Ramos (cell line): ENCODE data around the gene NEK6.

Experiments used
- in situ Hi-C: fragments of 300-500 bp; cut with MboI; formaldehyde crosslinking; loops from one replicate; pipeline ENCODE4 v1.14.3; 2022; ENCODE audit warnings: low sequenced_read_pairs; ENCODE audit not compliant: unreplicated experiment

NEK6 gene

GRCh38 chr9:124388275-124389048 lies 130.7 kb downstream of the NEK6 start:
- in situ Hi-C loops, result no loop called here

DNA sequence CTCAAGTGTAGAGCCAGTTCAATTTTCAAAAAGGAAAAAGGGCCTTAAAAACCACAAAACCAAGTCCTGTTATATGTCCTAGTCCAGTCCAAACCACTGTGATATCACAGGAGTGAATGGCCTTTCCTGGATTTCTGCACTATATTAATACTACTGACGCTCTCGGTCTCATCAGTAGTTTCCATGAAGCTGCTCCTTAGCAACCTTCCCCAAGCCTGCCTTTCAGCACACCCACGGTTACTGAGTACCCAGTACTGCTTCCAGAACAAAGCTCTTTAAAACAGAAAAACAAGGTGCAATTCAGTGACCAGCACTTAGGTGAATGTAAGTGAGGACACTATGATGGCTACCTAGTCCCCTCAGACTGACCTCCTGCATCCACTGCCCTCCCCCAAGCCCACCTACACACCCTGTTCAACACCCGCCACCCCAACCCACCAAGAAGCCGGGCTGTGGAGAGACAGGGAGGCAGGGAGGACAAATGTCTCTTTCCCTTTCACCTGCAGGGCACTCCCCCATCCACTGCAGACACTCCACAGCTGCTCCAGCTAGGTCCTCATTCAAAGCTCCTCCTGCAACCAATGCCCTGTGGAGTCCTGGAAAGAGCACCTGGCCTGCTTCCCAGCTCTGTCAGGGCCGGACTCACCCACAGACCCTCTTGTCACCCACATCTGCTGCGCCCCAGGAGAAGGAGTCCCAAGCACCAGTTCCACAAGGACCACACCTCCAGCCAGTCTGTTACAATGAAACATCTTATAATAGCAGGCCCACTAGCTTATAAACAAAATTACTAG lies 131.6 kb downstream of the NEK6 start:
- in situ Hi-C loops, result no loop called here

- in situ Hi-C loops, result no loop called here
Observed at GRCh38 chr9:124390794-124391658, 133.3 kb downstream of the NEK6 start.

DNA sequence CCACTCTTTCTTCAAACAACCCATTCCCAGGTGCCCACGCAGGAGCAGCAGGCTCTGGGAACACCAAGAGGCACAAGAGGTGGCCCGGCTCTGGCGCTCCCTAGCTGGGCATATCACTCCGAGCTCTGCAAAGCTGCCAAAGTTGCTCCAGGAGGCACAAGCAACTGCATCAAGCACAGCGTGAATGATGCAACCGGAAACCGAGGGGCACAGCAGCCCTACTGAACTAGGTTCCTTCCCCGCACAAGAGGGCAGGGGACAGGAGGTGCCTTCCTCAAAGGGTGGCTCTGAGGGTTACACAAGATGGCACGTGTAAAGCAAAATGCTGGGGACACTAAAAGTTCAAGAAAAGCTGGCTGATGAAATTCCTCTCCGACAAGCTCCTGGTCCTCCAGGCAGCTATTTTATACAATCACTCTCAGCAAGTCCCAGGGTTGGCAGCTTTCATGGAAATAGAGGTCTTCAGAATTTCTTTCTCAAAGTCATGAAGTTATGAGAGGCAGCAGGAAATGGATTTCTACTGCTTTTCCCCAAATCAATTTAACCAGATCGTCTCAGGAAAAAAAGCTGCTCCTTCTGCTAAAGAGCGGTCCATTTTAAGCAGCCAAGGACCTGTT lies 134.6 kb downstream of the NEK6 start:
- in situ Hi-C loops, result no loop called here

DNA sequence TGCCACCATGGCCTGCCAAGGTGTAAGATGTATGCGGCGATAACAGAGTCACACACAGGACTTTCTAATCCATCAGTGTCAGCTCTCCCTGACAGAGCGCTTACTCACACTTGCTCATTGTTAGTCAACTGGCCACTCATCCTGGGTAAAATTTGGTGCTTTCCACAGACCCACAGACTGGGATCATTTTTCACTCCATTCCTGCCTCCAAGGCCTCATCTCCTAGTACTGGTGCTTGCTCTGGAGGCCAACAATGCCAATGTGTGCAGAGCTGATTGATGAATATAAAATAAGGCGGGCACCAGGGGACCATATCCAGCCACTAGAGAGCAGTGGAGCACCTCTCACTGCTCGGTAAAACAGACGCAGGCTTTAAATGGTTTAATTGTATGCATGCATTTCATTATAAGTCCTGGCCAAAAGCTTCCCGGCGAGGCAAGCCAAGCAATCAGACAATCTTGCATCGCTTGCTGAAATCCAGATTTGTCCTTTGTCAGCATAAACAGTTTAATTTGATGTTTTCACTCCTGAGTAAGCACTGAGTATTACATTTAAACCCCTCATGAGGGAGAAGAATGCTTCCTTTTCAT lies 135.2 kb downstream of the NEK6 start:
- in situ Hi-C loops, result no loop called here

GRCh38 chr9:124394167-124394566 lies 136.4 kb downstream of the NEK6 start:
- in situ Hi-C loops, result no loop called here

GRCh38 chr9:124394596-124394995 lies 136.8 kb downstream of the NEK6 start:
- in situ Hi-C loops, result no loop called here

- in situ Hi-C loops, result no loop called here
Observed at GRCh38 chr9:124395826-124396225, 138.1 kb downstream of the NEK6 start.

GRCh38 chr9:124398191-124398935 lies 140.6 kb downstream of the NEK6 start:
- in situ Hi-C loops, result no loop called here

GRCh38 chr9:124399323-124399967 lies 141.7 kb downstream of the NEK6 start:
- in situ Hi-C loops, result no loop called here

DNA sequence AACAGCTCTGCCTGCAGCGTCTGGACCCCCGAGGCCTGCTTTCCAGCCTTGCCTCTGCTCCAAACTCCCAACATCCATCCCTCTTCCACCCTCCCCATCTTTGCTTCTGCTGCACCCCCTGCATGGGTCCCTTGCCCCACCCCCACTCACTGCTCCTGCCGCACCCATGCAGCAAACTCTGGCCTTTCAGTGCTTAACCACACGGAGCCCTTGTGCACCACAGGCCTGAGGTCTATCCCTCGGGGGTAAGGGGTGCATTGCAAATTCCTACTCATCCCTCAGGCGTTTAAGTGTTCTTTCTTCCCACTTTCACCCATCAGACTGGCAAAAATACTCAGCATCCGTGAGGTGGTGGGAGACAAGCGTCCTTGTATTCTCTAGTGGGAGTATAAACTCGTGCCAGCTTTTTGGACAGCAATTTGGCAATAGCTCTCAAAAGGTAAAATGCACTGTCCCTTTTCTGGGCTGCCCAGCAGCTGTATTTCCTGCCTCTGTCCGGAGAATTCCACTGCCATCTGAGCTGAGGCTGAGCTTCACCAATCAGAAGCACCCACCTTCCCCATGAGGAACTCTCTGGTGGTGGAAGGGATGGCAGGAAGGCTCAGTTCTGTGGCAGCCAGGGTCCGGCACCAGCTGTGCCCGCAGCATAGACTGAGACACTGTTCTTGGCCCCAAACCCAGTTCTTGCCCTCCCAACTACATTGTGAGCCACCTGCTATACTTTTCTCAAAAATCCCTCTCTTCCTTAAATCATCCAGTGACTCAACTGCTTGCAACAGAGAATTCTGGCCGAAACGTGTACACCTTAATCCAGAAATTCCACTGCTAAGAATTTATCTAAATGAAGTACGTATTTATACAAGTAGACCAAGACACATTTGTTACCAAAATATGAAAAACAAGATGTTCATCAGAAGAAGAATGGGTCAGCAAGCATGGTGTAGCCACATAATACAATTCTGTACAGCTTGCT lies 142.5 kb downstream of the NEK6 start:
- in situ Hi-C loops, result no loop called here
